ENCODE data around the gene LDB1. TPM values are rescaled to one million over a fixed set of nuclear protein-coding genes. Genes with fewer than 3 reads are reported as not detected.

Gene LDB1
- total RNA-seq, 4 donors from 2014 or later, result 31.9 to 81.9 (median 54.1) TPM

DNA sequence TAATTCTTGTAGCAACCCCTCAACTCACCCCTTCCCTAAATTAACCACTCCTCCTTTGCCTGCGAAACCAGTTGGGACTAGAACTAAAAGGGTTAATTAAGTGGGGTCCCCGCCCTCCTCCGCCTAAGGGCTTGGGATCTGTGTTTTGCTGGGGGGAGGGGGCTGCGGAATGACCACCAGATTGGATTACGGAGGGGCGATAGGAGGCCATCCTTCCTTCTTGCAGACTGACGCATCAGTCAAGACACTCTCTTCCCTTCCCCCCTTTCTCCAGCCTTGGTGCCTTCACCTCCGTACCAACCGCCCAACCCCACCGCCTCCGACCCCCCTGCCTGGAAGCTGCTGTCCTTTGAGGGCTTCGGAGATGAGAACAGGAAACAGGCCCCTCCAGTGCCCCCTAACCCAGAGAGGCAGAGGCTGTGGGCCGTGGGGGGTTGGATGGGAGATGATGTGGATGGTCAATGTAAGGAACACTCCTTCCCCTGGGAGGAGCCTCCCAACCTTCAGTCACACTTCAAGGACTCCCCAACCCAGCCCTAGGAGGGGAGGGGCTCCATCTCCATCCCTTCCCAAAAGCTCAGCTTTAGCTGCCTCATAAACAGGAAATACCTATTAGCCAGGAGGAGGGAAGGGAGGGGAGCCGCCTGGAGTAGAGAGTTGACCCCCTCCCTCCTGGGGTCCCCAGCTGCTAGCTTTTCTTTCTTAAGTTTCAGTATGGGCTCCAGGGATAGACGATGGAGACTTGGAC is 997 bp upstream of the LDB1 start:
- 15% methylated on average over 15 of the region's 15 CpGs; no CpG with 5 or more reads in 1 of the 2 donors for WGBS, 2 donors (ENCODE audit: low coverage in 1 of 2)
- Histone ChIP-seq H3K4me3 (peak overlapping the region; percentile 74 to 80 (median 78)), H3K36me3 (no peaks in the 10 kb centered on the region), H3K9me3 (no peaks in the 10 kb centered on the region), H3K27me3 (no peaks in the 10 kb centered on the region), H3K27ac (peak overlapping the region; percentile 93 to 99 (median 97)), H3K4me1 (peaks cover 22 to 44% (median 39%) of the 10 kb centered on the region in 4 donors)
- no peak for TF ChIP-seq EP300 (IDR thresholded peaks at IDR 0.05; ENCODE audit: low read depth)
- TF ChIP-seq POLR2AphosphoS5 (IDR thresholded peaks at IDR 0.05), result peak; percentile 27 to 73 (median 65)
- TF ChIP-seq, protein P1, sequence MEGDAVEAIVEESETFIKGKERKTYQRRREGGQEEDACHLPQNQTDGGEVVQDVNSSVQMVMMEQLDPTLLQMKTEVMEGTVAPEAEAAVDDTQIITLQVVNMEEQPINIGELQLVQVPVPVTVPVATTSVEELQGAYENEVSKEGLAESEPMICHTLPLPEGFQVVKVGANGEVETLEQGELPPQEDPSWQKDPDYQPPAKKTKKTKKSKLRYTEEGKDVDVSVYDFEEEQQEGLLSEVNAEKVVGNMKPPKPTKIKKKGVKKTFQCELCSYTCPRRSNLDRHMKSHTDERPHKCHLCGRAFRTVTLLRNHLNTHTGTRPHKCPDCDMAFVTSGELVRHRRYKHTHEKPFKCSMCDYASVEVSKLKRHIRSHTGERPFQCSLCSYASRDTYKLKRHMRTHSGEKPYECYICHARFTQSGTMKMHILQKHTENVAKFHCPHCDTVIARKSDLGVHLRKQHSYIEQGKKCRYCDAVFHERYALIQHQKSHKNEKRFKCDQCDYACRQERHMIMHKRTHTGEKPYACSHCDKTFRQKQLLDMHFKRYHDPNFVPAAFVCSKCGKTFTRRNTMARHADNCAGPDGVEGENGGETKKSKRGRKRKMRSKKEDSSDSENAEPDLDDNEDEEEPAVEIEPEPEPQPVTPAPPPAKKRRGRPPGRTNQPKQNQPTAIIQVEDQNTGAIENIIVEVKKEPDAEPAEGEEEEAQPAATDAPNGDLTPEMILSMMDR (IDR thresholded peaks at IDR 0.05), result no peak
- TF ChIP-seq POLR2A (IDR thresholded peaks at IDR 0.05), result peak; percentile 3
- DNase-seq, result peak; percentile 66
- intact Hi-C loops (cut with DNase I; ENCODE audit: low total_unique reads), result no loop called here
- in situ Hi-C loops (cut with MboI; ENCODE audit: low pct_ligation_motif_present in 1 of 4, low pct_unique_long_range_greater_than_20kb in 1 of 4, low sequenced_read_pairs in 3 of 4), result no loop called here

DNA sequence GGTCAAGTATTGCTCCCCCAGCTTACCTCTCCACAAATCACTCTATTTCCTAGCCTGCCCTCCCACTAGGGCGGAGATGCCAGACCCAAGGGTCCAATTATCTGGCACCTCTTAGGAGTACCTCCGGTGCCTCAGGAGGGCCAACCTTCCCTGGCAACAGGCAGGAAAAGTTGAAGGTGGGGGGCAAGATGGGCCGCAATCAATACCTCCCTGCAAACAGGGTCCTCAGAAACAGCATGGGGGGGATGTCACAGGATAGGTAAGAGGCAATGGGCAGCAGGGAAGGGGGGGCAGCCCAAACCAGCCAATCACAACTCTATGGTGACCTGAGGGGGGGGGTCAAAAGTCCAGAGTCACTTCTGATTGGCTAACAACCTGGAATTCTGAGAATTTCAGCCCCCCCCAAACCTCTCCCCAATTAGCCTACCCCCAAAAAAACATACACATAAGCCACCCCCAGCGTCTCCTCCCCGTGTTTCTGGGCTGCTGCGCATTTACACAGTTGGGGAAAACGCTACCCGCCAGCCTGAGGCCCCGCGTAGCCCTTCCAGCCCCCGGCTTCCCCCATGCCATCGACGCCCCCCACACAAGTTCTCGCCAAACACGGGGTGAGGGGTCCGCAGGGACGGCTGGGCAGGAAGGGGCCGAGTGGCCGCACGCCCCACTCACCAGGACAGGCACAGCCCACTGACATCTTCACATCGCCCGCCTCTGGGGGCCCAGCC is 589 bp downstream of the LDB1 start:
- H3K27me3 ChIP-seq, result no peaks in the 10 kb centered on the region

DNA sequence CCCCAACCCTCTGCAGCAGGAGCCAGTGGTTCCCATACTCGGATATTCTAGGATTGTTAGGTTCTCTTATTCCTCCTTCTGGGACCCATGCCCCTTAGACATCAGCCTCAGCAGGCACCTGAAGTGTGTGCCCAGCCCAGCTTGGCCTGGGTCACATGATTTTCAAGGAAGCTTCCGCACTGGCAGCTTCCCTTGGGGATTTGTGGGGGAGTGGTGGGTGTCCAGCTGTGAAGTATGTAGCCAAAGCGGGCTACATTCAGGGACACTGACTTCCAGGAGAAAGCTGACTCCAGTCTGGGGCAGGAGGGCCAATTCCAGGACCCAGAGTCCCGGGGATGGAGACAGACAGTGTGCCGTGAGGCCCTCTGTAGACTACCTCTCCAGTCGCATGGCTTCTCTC is 1.3 kb downstream of the LDB1 start:
- TF ChIP-seq POLR2A (IDR thresholded peaks at IDR 0.05), result no peak
- no peak for TF ChIP-seq POLR2AphosphoS5 (IDR thresholded peaks at IDR 0.05)
- no peak for TF ChIP-seq EP300 (IDR thresholded peaks at IDR 0.05; ENCODE audit: low read depth)
- TF ChIP-seq, protein P1 (IDR thresholded peaks at IDR 0.05), result no peak
- in situ Hi-C loops (cut with MboI; ENCODE audit: low pct_ligation_motif_present in 1 of 4, low pct_unique_long_range_greater_than_20kb in 1 of 4, low sequenced_read_pairs in 3 of 4) (no loop called here), intact Hi-C loops (cut with DNase I; ENCODE audit: low total_unique reads) (no loop called here)
- no peaks in the 10 kb centered on the region for H3K27me3 ChIP-seq
- H3K4me3 ChIP-seq, result peak overlapping the region; percentile 74 to 96 (median 78)
- H3K36me3 ChIP-seq, result no peaks in the 10 kb centered on the region
- peaks cover 32 to 61% (median 56%) of the 10 kb centered on the region in 4 donors for H3K4me1 ChIP-seq
- peak; percentile 57 for DNase-seq
- no peaks in the 10 kb centered on the region for H3K9me3 ChIP-seq
- peak overlapping the region; percentile 93 to 99 (median 97) for H3K27ac ChIP-seq
- 3% methylated on average over 6 of the region's 6 CpGs; no CpG with 5 or more reads in 1 of the 2 donors for WGBS, 2 donors (ENCODE audit: low coverage in 1 of 2)

More for the DNA sequence above, 589 bp downstream of the LDB1 start:
- in situ Hi-C loops (cut with MboI; ENCODE audit: low pct_ligation_motif_present in 1 of 4, low pct_unique_long_range_greater_than_20kb in 1 of 4, low sequenced_read_pairs in 3 of 4) (no loop called here), intact Hi-C loops (cut with DNase I; ENCODE audit: low total_unique reads) (no loop called here)
- H3K4me1 ChIP-seq, result peaks cover 29 to 56% (median 51%) of the 10 kb centered on the region in 4 donors
- peak overlapping the region; percentile 74 to 96 (median 78) for H3K4me3 ChIP-seq
- 0% methylated on average over 8 of the region's 22 CpGs; no CpG with 5 or more reads in 1 of the 2 donors for WGBS, 2 donors (ENCODE audit: low coverage in 1 of 2)
- H3K9me3 ChIP-seq, result no peaks in the 10 kb centered on the region
- peak; percentile 82 for DNase-seq
- H3K27ac ChIP-seq, result peak overlapping the region; percentile 93 to 99 (median 97)
- no peaks in the 10 kb centered on the region for H3K36me3 ChIP-seq
- TF ChIP-seq POLR2A (IDR thresholded peaks at IDR 0.05) (peak; percentile 19), EP300 (IDR thresholded peaks at IDR 0.05; ENCODE audit: low read depth) (no peak), POLR2AphosphoS5 (IDR thresholded peaks at IDR 0.05) (peak in 1 of 3 donors; percentile 3)

DNA sequence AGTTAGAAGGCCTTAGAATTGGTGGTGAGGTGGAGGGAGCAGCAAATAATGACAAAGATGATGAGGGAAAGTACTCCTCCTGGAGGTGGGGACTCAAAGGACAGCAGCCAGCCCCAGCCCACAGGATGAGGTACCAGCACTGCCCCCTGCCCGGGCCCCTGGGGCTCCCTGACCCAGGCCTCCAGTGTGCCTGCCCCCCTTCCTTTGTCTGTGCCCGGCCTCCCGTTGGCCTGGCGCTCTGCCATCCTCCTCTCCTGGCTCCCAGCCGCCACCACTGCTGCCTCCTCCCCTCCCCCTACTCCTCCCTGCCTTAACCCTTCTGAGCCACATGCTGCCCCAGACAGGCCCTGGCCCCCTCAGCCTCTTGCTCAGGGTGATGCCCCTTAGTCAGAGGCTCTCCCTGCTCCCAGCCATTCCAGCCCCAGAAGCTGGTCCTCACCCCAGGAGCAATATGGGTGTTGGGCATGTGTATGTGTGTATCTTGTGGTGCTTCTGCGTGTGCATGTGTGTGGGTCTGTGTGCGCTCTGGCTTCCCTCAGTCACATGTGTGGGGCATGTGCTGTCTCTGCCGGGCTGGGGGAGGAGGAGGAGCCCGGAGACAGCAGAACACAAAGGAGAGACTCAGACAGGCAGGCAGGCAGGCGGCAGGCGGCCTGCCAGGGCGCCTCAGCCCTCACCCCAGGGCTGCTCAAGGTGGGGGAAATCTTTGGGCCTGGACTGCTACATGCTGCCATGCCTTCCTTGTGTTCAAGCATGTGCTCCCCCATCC is 2.6 kb downstream of the LDB1 start:
- Histone ChIP-seq H3K4me1 (peaks cover 43 to 74% (median 68%) of the 10 kb centered on the region in 4 donors), H3K9me3 (no peaks in the 10 kb centered on the region), H3K4me3 (peak overlapping the region; percentile 0 to 74 (median 3)), H3K27ac (peak overlapping the region; percentile 93 to 99 (median 97)), H3K36me3 (no peaks in the 10 kb centered on the region), H3K27me3 (no peaks in the 10 kb centered on the region)
- peak; percentile 81 for DNase-seq
- in situ Hi-C loops (cut with MboI; ENCODE audit: low pct_ligation_motif_present in 1 of 4, low pct_unique_long_range_greater_than_20kb in 1 of 4, low sequenced_read_pairs in 3 of 4), result no loop called here
- intact Hi-C loops (cut with DNase I; ENCODE audit: low total_unique reads), result no loop called here
- WGBS, 2 donors (ENCODE audit: low coverage in 1 of 2), result 14 to 33% methylated on average over 3 to 12 of the region's 12 CpGs
- TF ChIP-seq EP300 (IDR thresholded peaks at IDR 0.05; ENCODE audit: low read depth), result no peak
- TF ChIP-seq, protein P1 (IDR thresholded peaks at IDR 0.05), result peak in 1 of 5 experiments; percentile 10
- TF ChIP-seq POLR2AphosphoS5 (IDR thresholded peaks at IDR 0.05), result peak in 2 of 3 donors; percentile 15 to 22
- TF ChIP-seq POLR2A (IDR thresholded peaks at IDR 0.05), result no peak
